Measurements from ENCODE around the gene BEAN1.

GRCh38 chr16:66399031-66399430 is 28.1 kb upstream of the BEAN1 start:
- TF ChIP-seq POLR2AphosphoS5 (IDR thresholded peaks at IDR 0.05) (no peak), POLR2A (IDR thresholded peaks at IDR 0.05) (no peak)
- TF ChIP-seq, protein P1, sequence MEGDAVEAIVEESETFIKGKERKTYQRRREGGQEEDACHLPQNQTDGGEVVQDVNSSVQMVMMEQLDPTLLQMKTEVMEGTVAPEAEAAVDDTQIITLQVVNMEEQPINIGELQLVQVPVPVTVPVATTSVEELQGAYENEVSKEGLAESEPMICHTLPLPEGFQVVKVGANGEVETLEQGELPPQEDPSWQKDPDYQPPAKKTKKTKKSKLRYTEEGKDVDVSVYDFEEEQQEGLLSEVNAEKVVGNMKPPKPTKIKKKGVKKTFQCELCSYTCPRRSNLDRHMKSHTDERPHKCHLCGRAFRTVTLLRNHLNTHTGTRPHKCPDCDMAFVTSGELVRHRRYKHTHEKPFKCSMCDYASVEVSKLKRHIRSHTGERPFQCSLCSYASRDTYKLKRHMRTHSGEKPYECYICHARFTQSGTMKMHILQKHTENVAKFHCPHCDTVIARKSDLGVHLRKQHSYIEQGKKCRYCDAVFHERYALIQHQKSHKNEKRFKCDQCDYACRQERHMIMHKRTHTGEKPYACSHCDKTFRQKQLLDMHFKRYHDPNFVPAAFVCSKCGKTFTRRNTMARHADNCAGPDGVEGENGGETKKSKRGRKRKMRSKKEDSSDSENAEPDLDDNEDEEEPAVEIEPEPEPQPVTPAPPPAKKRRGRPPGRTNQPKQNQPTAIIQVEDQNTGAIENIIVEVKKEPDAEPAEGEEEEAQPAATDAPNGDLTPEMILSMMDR (IDR thresholded peaks at IDR 0.05): no peak
